ACC112 (cell line): ENCODE results near the gene PEAK1.

Experiments
- H2AFZ ChIP-seq: fragments of 200-600 bp; sonication (generic); one replicate; pipeline ENCODE4 v1.6.0; 2017; ENCODE audit warnings: antibody characterized with exemption, low read length; ENCODE audit not compliant: unreplicated experiment
- H3K27ac ChIP-seq: fragments of 200-600 bp; sonication (generic); 2 replicates; pipeline ENCODE4 v1.5.1; 2014; ENCODE audit warnings: low read depth, mild to moderate bottlenecking, antibody characterized with exemption, low read length, moderate library complexity
- H3K27me3 ChIP-seq: fragments of 200-600 bp; sonication (generic); 2 replicates; pipeline ENCODE4 v1.6.1; 2014; ENCODE audit warnings: mild to moderate bottlenecking, antibody characterized with exemption, low read length, moderate library complexity, mixed read lengths; ENCODE audit not compliant: insufficient read depth
- H3K36me3 ChIP-seq: fragments of 200-600 bp; sonication (generic); 2 replicates; pipeline ENCODE4 v1.6.1; 2016; ENCODE audit warnings: mild to moderate bottlenecking, antibody characterized with exemption, low read length, moderate library complexity, mixed read lengths; ENCODE audit not compliant: insufficient read depth
- H3K4me1 ChIP-seq: fragments of 200-600 bp; sonication (generic); one replicate; pipeline ENCODE4 v1.6.1; 2016; ENCODE audit warnings: low read length, mixed read lengths; ENCODE audit not compliant: insufficient read depth, unreplicated experiment, control insufficient read depth
- H3K4me3 ChIP-seq: fragments of 200-600 bp; sonication (generic); 2 replicates; pipeline ENCODE4 v1.5.1; 2014; ENCODE audit warnings: mild to moderate bottlenecking, low read depth, low read length
- H3K79me2 ChIP-seq: fragments of 200-600 bp; sonication (generic); one replicate; pipeline ENCODE4 v1.6.0; 2016; ENCODE audit warnings: low read length; ENCODE audit not compliant: control insufficient read depth, unreplicated experiment, insufficient read depth

The PEAK1 gene

GRCh38 chr15:77384086-77384485, 35.8 kb downstream of the PEAK1 start:
- Histone ChIP-seq H3K27me3 (no peaks in the 10 kb centered on the region), H3K79me2 (peaks cover 92% of the 10 kb centered on the region), H2AFZ (no peak overlapping the region), H3K4me3 (no peak overlapping the region), H3K36me3 (no peaks in the 10 kb centered on the region; the same call in 1 of the 2 replicates), H3K27ac (no peak overlapping the region), H3K4me1 (peaks cover 7% of the 10 kb centered on the region)

GRCh38 chr15:77380033-77380432, 39.9 kb downstream of the PEAK1 start:
- Histone ChIP-seq H3K4me3 (no peak overlapping the region), H3K27ac (no peak overlapping the region), H2AFZ (no peak overlapping the region), H3K27me3 (no peaks in the 10 kb centered on the region), H3K4me1 (peaks cover 2% of the 10 kb centered on the region), H3K36me3 (no peaks in the 10 kb centered on the region; the same call in 1 of the 2 replicates), H3K79me2 (peaks cover 84% of the 10 kb centered on the region)

GRCh38 chr15:77376770-77377169, 43.1 kb downstream of the PEAK1 start:
- H3K79me2 ChIP-seq, result peaks cover 73% of the 10 kb centered on the region
- H3K27me3 ChIP-seq, result no peaks in the 10 kb centered on the region
- H3K4me3 ChIP-seq, result no peak overlapping the region
- no peak overlapping the region for H2AFZ ChIP-seq
- no peaks in the 10 kb centered on the region for H3K4me1 ChIP-seq
- H3K27ac ChIP-seq, result no peak overlapping the region
- H3K36me3 ChIP-seq, result no peaks in the 10 kb centered on the region; the same call in 1 of the 2 replicates

GRCh38 chr15:77375133-77375532, 44.8 kb downstream of the PEAK1 start:
- Histone ChIP-seq H3K4me1 (no peaks in the 10 kb centered on the region), H3K27me3 (no peaks in the 10 kb centered on the region), H3K4me3 (no peak overlapping the region), H3K79me2 (peaks cover 66% of the 10 kb centered on the region), H3K36me3 (no peaks in the 10 kb centered on the region; the same call in 1 of the 2 replicates), H3K27ac (no peak overlapping the region), H2AFZ (no peak overlapping the region)

- H3K27ac ChIP-seq, result no peak overlapping the region
- H3K4me3 ChIP-seq, result no peak overlapping the region
- no peak overlapping the region for H2AFZ ChIP-seq
- no peaks in the 10 kb centered on the region for H3K27me3 ChIP-seq
- no peaks in the 10 kb centered on the region for H3K4me1 ChIP-seq
- H3K36me3 ChIP-seq, result no peaks in the 10 kb centered on the region
- peaks cover 62% of the 10 kb centered on the region for H3K79me2 ChIP-seq
Observed at GRCh38 chr15:77373441-77373840, 46.5 kb downstream of the PEAK1 start.

GRCh38 chr15:77371850-77372563, 47.9 kb downstream of the PEAK1 start:
- Histone ChIP-seq H3K4me1 (no peaks in the 10 kb centered on the region), H3K4me3 (no peak overlapping the region), H3K36me3 (no peaks in the 10 kb centered on the region), H3K79me2 (peaks cover 63% of the 10 kb centered on the region), H2AFZ (no peak overlapping the region), H3K27ac (no peak overlapping the region), H3K27me3 (no peaks in the 10 kb centered on the region)

DNA sequence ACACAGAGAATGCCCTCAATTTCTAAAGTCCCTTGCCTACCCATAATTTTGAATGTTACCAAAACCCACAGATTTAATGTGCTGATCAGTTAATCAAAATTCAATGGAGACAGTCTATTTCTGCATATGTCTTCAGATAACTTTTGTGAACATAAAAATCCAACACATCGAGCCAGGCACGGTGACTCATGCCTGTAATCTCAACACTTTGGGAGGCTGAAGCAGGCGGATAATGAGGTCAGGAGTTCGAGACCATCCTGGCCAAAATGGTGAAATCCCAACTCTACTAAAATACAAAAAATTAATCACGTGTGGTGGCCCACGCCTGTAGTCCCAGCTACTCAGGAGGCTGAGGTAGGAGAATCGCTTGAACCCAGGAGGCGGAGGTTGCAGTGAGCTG, 49.3 kb downstream of the PEAK1 start:
- no peaks in the 10 kb centered on the region for H3K27me3 ChIP-seq
- no peak overlapping the region for H2AFZ ChIP-seq
- H3K4me3 ChIP-seq, result no peak overlapping the region
- no peak overlapping the region for H3K27ac ChIP-seq
- H3K79me2 ChIP-seq, result peaks cover 67% of the 10 kb centered on the region
- H3K36me3 ChIP-seq, result no peaks in the 10 kb centered on the region
- H3K4me1 ChIP-seq, result no peaks in the 10 kb centered on the region

DNA sequence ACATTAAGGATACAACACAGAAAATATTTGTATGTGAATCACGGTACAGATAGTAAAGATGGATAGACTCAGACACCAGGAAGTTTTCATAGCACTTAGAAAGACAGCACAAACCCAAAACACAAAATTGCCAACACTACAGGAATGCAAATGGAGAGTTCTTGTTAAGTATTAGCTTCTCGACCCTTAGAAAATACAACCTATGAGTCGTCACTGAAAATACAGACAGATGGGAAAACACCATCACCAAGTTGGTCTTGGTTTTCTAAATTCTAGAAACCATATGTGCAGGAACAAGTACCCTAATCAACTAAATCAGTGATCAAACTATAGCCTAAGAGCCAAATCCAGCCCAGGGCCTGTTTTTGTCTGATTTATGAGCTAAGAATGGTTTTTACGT, 50.7 kb downstream of the PEAK1 start:
- no peak overlapping the region for H3K27ac ChIP-seq
- no peaks in the 10 kb centered on the region for H3K4me1 ChIP-seq
- H3K27me3 ChIP-seq, result no peaks in the 10 kb centered on the region
- H3K36me3 ChIP-seq, result no peaks in the 10 kb centered on the region
- peaks cover 60% of the 10 kb centered on the region for H3K79me2 ChIP-seq
- H3K4me3 ChIP-seq, result no peak overlapping the region
- H2AFZ ChIP-seq, result no peak overlapping the region

DNA sequence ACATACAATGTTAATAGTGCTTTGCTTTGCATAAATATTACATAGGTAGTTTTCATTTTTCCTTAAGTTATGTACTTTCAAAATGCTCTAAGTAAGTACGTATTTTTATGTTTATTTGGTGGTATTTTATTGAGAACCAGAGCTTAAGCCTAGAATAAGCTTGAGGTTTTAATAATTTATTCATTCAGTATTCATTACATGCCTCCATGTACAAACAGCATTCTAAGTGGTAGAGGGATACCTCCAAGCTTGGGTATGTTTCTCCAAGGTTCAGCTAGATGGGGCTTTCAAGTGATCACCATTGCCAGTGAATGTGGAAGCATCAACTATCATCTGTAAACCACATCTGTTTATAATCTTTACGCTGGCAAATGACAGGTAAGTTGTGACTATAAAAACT, 52.3 kb downstream of the PEAK1 start:
- Histone ChIP-seq H3K4me1 (no peaks in the 10 kb centered on the region), H3K36me3 (no peaks in the 10 kb centered on the region), H2AFZ (no peak overlapping the region), H3K79me2 (peaks cover 52% of the 10 kb centered on the region), H3K4me3 (no peak overlapping the region), H3K27ac (no peak overlapping the region), H3K27me3 (no peaks in the 10 kb centered on the region)

- H3K27ac ChIP-seq, result no peak overlapping the region
- no peaks in the 10 kb centered on the region for H3K27me3 ChIP-seq
- H3K36me3 ChIP-seq, result no peaks in the 10 kb centered on the region; the same call in 1 of the 2 replicates
- peaks cover 36% of the 10 kb centered on the region for H3K79me2 ChIP-seq
- H3K4me1 ChIP-seq, result no peaks in the 10 kb centered on the region
- no peak overlapping the region for H2AFZ ChIP-seq
- H3K4me3 ChIP-seq, result no peak overlapping the region
Observed at GRCh38 chr15:77361456-77361855, 58.4 kb downstream of the PEAK1 start.

DNA sequence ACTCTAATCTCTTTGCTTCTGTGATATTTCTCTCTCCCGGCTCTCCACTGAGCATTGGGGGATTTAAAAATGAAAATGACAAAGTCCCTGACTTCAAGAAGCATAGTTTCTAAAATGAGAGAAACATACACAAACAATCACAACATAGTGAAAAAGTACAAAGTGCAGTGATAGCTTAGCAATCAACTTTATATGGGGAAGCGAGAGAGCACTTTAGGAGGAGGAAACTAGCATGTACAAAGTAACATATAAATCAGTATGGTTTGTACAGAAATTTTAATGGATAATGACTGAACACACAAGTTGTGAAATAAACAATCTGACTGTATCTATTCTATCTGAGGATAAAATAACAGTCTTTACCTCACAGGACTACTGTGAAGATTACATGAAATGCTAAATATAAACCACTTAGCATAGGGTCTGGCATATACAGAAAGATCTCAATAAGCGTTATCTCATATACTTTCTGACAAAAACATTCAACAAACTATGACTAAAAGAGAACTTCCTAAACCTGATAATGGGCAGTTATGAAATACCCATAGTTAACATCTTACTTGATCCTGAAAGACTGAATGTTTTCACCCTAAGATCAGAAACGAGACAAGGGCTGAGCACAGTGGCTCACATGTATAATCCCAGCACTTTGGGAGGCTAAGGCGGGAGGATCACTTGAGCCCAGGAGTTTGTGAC, 61.2 kb downstream of the PEAK1 start:
- H3K27ac ChIP-seq, result no peak overlapping the region
- H2AFZ ChIP-seq, result no peak overlapping the region
- H3K79me2 ChIP-seq, result peaks cover 42% of the 10 kb centered on the region
- no peaks in the 10 kb centered on the region for H3K27me3 ChIP-seq
- no peak overlapping the region for H3K4me3 ChIP-seq
- H3K4me1 ChIP-seq, result peaks cover 7% of the 10 kb centered on the region
- no peaks in the 10 kb centered on the region; the same call in 1 of the 2 replicates for H3K36me3 ChIP-seq
